Amniotic stem cell (primary cell): ENCODE data around the gene RSPRY1.

Experiments used
- DNase-seq: peaks from one replicate; lab custom pipeline; 2025; lab: John Stamatoyannopoulos, UW

The RSPRY1 gene

DNA sequence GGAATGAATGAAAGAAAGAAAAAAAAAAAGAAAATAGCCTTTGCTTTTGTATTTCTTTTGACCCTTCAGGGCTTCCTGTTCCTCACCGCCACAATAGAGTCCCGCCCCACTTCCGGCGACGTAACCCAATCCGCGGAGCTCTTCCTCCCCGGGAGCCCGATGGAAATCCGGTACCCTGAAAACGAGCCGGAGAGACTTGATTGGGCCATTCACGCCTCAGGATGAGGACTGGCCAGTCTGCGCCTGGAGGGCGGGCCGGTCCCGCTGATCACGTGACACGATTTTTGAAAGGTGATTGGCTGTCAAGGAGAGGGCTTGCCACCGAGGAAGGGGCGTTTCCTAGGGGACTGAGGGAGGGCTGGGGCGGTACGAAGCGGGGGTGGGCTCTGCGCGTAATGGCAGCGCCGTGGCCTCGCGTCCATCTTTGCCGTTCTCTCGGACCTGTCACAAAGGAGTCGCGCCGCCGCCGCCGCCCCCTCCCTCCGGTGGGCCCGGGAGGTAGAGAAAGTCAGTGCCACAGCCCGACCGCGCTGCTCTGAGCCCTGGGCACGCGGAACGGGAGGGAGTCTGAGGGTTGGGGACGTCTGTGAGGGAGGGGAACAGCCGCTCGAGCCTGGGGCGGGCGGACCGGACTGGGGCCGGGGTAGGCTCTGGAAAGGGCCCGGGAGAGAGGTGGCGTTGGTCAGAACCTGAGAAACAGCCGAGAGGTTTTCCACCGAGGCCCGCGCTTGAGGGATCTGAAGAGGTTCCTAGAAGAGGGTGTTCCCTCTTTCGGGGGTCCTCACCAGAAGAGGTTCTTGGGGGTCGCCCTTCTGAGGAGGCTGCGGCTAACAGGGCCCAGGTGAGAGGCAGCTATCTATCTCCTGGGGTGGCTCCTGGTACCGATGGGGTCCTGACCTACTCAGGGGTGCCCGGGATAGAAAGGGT is at the start of gene RSPRY1, which contains the start of gene PSME3IP1:
TSS of gene RSPRY1 (plus strand) at position 385 of the 927 bp plus-strand sequence. CDS start 18,330 bp downstream, outside the sequence.
TSS of gene PSME3IP1 (minus strand) at position 95 of the 927 bp plus-strand sequence. CDS start 12,185 bp downstream, outside the sequence.
- DNase-seq = peak; percentile 99

DNA sequence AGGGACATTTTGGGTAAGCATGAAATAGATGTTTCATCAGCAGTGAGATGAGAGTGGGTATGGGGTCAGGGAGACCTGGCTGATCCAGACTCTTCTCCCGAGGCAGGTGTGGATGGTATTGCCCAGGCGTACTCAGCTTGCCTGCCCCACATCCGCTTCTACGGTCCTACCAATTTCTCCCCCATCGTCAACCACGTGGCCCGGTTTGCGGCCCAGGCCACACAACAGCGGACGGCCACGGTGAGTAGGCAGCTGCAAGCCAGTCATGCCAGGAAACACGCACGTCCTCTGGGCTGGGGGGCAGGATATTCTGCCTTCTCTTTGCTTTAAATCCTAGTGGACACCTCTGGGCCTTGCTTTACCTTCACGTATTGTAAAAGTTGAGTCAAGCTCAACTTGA is 49.1 kb upstream of the RSPRY1 start:
- DNase-seq = no peak

DNA sequence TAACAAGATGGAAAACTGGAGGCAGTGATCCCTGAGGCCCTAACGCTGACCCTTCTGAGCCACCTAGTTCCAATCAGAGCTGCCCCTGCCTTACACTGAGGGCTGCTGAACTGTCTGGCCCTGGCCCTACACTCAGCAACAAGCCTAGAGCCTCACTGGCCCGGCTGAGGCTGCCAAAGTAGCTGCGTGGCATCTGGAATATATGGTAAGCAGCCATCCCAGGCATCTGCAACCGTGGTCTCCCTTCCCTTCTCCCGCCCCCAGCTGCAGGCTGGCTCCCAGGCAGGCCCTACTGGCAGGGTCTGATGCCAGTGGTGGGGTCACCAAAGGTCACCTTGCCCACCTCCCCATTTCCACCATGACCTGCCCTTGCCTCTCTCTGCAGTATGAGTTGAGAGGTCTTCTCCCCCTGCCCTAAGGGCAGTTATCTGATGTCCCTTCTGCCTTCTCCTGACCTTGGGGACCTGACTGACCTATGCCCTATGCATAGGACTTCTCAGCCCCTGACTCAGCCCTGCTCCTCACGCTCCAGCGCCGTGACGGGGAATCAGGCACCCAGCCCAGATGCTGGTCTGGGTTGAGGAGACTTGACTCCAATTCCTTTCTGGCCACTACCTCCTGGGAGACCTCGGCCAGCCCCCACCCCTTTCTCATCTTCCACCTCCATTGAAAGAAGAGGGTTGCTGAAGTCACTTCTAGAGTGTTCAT is 48.4 kb upstream of the RSPRY1 start:
- DNase-seq = no peak

DNA sequence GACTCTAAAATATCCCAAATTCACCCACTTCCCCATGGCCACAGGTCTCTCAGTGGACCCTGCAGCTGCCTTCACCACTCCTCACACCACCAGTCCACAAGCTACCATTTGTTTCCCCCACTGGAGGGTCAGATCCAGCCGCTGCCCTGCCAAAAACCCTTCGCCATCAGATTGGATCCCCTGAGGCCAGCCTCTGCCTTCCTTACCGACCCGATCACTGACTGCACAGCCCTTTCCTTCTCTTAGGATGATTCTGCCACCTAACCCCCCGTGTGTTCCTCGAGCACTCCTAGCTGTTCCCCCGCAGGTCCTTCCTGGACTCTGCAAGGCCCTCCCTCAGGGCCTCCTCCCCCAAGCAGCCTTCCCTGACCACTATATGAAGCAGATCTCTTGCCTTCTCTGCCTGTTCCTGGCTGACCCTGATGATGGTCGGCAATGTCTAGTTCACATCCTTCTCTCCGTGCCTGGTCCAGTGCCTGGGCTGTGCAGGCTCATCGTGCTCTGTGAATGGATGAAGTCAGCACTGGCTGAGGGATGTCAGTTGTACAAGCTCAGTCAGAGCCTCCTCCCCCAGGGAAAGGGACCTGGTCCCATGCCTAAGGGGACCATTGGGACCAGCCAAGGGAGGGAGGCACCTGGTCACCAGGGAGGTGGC is 47.7 kb upstream of the RSPRY1 start:
- DNase-seq = no peak

DNA sequence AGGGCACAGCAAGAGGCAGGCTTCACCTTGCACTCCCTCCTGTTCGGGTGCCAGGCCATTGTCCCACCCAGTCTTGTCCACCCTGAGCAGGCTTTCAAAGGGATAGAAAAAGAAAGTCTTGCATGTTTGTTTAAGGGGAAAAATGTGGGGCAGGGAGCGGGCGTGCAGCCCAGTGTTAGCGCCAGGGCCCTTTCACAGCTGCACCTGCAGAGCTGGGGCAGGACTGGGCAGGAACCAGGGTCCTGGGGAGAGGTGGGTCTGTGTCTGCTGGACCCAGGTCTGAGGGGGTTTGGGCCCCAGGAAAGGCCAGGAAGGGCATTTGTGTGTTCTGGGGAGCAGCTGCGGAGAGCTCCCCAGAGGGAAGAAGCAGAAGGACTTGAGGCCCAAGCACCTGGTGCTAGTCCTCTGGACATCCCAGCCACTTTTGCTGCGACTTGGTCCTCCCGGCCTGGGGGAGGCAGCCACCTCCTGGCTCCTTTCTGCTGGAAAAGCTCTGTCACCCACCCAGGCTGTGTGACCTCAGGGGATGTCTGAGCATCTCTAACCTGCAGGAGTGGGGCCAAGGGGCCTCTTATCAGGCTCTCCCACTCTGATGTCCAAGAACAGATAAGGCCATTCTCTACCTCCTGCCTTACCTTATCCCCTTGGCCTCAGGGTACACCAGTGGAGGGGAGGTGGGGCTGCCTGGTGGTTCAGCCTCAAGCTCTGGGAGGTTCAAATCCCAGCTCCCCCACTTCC is 45.0 kb upstream of the RSPRY1 start:
- no peak for DNase-seq

DNA sequence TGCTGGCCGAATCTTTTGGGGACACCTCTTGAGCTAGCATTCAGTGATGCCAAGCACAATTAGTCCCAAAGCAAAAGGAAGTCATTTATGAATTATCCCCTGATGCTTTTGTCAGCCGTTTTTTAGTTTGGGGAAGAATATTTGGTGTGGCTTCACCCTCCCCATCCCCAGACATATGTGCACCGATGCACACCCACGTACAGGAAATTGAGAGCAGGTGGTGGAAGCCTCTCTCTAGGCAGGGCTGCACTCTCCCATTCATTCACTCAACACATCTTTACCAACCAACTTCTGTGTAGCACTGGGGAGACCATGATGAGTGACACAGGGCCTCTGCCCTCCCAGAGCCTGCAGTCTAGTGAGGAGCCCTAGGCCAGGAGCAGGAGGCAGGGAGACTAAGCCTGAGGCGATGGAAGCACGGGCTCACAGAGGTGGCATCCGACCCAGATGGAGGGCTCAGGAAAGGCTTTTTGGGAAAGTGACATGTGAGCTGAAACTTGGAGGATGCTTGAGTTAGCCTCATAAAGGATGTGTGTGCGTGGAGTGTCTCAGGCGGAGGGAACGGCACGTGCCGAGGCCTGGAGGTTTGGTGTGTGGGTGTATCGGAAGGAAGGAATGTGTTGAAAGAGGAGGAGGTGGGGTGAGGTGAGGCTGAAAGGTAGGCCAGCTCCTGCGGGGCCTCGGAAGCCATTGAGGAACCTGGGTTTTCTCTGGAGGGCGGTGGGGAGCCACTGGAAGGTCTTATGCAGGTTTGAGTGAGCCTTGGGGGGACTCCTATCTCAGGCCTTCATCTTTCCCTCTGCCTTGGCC is 44.1 kb upstream of the RSPRY1 start:
- no peak for DNase-seq

DNA sequence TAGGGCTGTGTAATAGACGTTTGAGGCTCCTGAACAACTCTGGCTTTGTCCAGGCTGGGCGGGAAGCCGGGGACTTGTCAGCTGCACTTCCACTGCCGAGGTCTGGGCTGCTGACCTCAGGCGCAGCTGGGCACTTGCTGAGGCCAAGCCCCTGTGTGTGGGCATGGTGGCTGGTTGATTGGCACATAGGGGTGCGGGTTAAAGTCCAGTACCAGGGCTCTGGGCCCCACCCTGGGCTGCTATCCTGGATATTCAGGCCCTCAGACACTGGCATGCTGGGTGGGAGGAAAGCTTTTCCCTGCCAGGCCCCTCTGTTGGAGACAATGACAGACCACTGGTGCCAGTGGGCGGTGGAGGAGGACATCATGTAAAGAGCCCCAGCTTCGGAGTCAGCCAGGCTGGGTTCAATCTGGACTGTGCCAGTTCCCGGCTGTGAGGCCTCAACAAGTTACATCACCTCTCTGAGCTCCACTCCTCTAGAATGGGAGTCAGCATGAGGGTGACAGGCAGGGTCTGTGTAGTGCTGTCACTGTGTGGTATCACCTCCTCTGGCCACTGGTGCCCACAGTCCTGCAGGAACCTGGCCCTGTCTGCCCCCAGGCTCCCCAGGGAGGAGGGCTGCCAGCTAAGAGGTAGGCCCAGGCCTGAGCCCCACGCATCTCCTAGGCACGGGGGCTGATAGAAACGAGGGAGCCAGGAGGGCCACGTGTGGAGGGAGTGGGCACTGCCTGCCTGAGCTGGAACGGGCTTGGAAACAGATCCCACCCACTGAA is 42.8 kb upstream of the RSPRY1 start:
- no peak for DNase-seq

- DNase-seq = no peak
Measured at GRCh38 chr16:57144027-57144426, 42.1 kb upstream of the RSPRY1 start.

DNA sequence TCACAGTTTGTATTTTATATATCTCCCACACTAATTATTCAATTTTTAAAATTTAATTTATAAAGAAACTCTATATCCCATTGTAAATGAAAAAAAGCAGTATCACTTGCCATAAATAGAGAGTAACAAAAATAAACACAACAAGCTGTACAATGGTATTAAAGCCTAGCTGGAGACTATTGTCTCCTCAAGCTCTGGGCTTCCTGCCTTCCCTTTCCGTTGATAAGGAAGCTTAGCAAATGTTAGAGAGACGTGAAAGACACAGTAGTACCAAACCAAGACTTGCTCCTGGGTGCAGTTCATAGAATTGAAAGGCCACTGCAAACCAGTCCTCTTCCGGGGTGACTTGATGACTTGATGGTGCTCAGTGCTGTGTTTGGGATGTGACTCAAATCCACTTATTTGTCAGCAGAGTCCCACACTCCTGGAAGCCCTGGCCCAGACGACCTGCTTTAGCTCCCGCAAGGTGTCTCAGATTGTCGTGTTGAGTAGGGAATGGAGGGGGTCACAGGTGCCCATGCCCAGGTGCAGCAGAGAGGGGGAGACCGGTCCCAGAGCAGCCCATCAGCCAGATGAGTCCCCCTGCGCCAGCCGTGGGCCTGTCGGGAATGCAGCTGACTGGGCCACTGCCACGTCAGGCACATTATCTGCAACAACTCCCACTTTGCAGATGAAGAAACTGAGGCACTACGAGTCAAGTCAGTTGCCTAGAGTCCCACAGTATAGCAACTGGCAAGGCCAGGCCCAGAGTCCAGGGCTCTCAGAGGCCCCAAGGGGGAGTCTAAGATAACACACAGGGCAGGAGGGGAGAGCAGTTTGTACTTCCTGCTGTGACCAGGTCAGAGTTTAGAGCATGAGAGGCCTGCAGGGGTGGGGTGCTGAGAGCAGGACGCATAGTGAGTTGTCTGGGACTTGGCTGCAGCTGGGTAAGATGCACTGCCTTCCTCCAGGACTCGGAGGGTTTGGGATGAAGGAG is 40.8 kb upstream of the RSPRY1 start:
- DNase-seq = no peak

DNA sequence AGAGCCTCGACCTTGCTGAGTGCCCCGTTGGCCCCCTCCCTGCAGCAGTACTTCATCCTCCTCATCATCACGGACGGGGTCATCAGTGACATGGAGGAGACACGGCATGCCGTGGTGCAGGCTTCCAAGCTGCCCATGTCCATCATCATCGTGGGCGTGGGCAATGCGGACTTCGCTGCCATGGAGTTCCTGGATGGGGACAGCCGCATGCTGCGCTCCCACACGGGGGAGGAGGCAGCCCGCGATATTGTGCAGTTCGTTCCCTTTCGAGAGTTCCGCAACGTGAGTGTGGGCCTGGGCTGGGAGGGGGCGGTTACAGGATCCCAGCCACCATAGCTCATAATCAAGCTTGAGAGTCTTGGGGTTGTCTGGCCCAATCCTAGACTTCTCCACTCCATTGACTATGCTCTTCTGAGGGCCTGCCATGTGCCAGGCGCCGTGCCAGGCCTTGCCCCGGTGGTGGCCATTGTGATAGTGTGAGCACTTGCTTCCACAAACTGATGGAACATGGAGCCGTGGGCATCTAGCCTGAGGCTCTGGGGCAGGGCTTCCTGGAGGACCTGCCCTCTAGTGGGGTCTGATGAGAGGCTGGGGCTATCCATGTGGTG is 40.0 kb upstream of the RSPRY1 start:
- DNase-seq = no peak

DNA sequence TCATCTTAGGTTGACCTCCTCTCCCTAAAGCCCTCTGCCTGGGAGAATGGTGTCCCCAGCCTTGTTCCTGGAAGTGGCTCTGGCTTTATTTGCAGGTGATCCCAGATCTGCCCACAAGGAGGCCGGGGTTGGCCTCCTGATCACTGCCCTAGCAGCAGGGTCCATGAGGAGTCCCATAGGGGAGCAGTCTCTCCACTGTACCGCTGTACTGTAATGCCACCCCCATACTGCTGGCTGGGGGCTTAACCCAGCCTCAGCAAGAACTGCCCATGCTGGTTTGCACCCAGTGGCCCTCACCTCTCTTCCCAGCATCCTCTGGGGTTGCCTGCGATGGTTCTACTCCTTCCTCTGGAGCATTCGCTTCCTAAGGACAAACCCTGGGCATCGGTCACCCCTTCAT is 39.4 kb upstream of the RSPRY1 start:
- no peak for DNase-seq

- no peak for DNase-seq
Measured at GRCh38 chr16:57147381-57148221, 38.5 kb upstream of the RSPRY1 start.

DNA sequence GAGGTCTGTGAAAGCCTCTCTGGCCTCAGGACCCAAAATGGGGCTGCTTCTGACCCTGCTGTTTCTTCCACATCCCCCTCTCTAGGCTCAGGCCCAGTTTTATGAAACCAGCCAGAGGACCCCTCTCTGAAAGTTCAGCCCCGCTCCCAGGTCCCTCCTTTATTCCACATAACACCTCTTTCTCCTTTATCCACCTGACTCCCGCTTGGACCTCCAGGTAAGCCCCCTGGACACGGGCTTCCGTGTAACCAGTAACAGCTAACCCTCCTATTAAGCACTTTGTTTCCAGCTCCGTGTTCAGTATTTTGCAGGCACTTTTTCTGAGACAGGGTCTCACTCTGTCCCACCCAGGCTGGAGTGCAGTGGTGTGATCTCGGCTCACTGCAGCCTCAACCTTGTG is 37.6 kb upstream of the RSPRY1 start:
- DNase-seq = no peak

DNA sequence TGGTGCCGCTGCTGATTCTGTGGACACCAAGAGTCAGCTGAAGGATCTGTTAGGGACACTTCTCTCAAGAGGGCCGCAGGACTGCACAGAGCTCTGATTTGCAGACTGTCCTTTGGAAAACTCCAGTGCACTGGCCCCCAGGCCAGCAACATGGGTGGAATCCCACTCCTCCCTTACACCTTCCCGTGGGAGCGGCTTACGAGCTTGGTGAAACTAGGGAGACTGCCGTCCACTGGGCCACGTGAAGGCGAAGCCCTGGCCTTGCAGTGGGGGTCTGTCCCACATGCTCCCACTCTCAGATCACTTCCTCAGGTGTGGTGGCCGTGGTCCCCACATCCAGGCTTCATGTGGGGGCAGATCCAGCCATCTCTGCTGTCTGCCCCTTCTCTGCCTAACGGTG is 36.7 kb upstream of the RSPRY1 start:
- DNase-seq = no peak

GRCh38 chr16:57150682-57151330 is 35.3 kb upstream of the RSPRY1 start:
- no peak for DNase-seq

GRCh38 chr16:57151369-57151768 is 34.8 kb upstream of the RSPRY1 start:
- no peak for DNase-seq
